DND-41 (cell line): ENCODE results near the gene GSDMA.

Source experiments
- CTCF ChIP-seq: IDR thresholded peaks from 2 replicates; pipeline ENCODE4 v1.5.1; 2012; ENCODE audit warnings: borderline replicate concordance, low read length, moderate library complexity, mild to moderate bottlenecking; ENCODE audit not compliant: poor library complexity, severe bottlenecking; ENCODE audit errors: extremely low read depth
- EZH2 ChIP-seq: IDR thresholded peaks from 3 replicates; pipeline ENCODE4 v1.6.1; 2012; ENCODE audit warnings: borderline replicate concordance, low read depth, mild to moderate bottlenecking, moderate library complexity, low read length, inconsistent platforms; ENCODE audit not compliant: severe bottlenecking

DNA sequence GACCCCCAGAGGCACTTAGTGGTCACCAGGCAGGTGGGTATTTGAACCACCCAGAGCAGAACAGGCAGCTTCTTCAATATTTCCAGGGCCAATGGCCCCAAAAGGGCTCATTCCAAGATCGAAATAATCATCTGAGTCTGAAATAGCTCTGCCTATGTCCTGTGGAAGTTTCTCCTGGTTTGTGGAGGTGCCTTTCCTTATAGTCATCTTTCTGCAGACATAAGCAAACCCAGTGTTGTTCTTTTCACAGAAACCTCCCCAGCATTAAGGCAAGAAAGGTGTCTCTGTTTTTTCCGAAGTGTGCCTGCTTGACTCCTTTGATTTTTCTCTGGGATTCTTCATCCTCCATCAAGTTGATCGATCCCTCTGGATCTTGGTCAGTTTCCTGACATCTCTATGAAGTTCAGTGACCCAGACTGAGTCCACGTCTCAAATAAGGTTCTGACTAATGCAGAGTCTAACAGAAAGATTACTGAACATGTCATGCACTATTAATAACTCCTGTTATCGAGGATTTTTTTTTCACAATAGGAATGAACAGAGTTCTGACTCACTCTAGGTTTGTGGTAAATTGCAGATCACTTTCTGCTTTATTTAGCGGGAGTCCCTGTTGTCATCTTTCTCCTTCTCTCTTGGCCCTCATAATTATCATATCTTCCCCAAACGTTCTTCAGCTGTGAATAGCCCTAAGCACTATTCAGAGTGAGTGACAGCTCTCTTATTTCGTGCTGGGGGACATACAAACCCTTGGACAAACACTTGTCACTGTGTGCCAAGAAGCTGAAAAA is 33.8 kb upstream of the GSDMA start:
- TF ChIP-seq CTCF (no peak), EZH2 (no peak)
